T-cell (primary cell): ENCODE results near the gene TXK. TPM values are rescaled to one million over a fixed set of nuclear protein-coding genes. Genes with fewer than 3 reads are reported as not detected.

Experiments
- ATAC-seq, 4 experiments: fragments of 200-7000 bp in 3 of 4; fragments of 150-1000 bp in 1 of 4; cut with Tn5 transposase; replicated peaks in 1 of 4; 1 replicate in 3 of 4; 2 replicates in 1 of 4; pipeline ENCODE4 v1.10.0; 2021; ENCODE audit warnings: moderate library complexity in 3 of 4, mild to moderate bottlenecking in 2 of 4, moderate number of reproducible peaks in 1 of 4
- CTCF ChIA-PET, 2 donors: fragments of 300-600 bp; sonication (Branson Sonifier 250); formaldehyde crosslinking; loops; one replicate each; lab custom pipeline; 2022; ENCODE audit warnings: antibody characterized with exemption in 2 of 2; lab: Charles Lee
- POLR2A ChIA-PET, 2 donors: fragments of 300-600 bp; sonication (Branson Sonifier 250); formaldehyde crosslinking; loops; one replicate each; lab custom pipeline; 2022; ENCODE audit warnings: antibody characterized with exemption in 2 of 2; lab: Charles Lee
- DNase-seq, 35 experiments: peaks; one replicate each; pipeline versions ENCODE4 v3.0.0 to v3.0.0-alpha.2; 2013 to 2023
- H3K27ac ChIP-seq: one replicate; pipeline ENCODE4 v1.5.1; 2013; ENCODE audit warnings: low read length
- H3K27me3 ChIP-seq, 2 experiments: replicated peaks in 1 of 2; 1 replicate in 1 of 2; 2 replicates in 1 of 2; pipeline versions ENCODE4 v1.6.1 to v1.7.0; 2013; ENCODE audit warnings: low read length in 1 of 2, mixed read lengths in 1 of 2; ENCODE audit not compliant: control insufficient read depth in 2 of 2, insufficient read depth in 2 of 2; ENCODE audit errors: extremely low read depth in 1 of 2
- H3K36me3 ChIP-seq, 2 donors: 1 replicate in 1 of 2; 2 replicates in 1 of 2; pipeline versions ENCODE4 v1.6.1 to v1.7.0; 2013; ENCODE audit warnings: low read length in 1 of 2; ENCODE audit not compliant: control insufficient read depth in 2 of 2, insufficient read depth in 1 of 2; ENCODE audit errors: extremely low read depth in 1 of 2
- H3K4me1 ChIP-seq, 2 experiments: 1 replicate in 1 of 2; 2 replicates in 1 of 2; pipeline versions ENCODE4 v1.6.1 to v1.7.0; 2013; ENCODE audit warnings: low read length in 2 of 2, mixed read lengths in 1 of 2; ENCODE audit not compliant: insufficient read depth in 2 of 2, control insufficient read depth in 1 of 2; ENCODE audit errors: extremely low read depth in 1 of 2
- H3K4me3 ChIP-seq, 2 donors: 1 replicate in 1 of 2; 2 replicates in 1 of 2; pipeline versions ENCODE4 v1.5.1 to v1.7.0; 2013; ENCODE audit warnings: mild to moderate bottlenecking in 2 of 2, low read length in 1 of 2, moderate library complexity in 1 of 2; ENCODE audit not compliant: control insufficient read depth in 1 of 2; ENCODE audit errors: extremely low read depth in 1 of 2
- H3K9me3 ChIP-seq: 2 replicates; pipeline ENCODE4 v1.7.0; 2013
- H3K27ac Mint-ChIP-seq, 2 donors: one replicate each; pipeline ENCODE4 v1.8.0; 2020 to 2021; ENCODE audit warnings: mild to moderate bottlenecking in 2 of 2, mixed read lengths in 2 of 2
- H3K27me3 Mint-ChIP-seq, 2 donors: one replicate each; pipeline ENCODE4 v1.8.0; 2021 to 2022; ENCODE audit warnings: mixed read lengths in 2 of 2
- H3K36me3 Mint-ChIP-seq: one replicate; pipeline ENCODE4 v1.8.0; 2021; ENCODE audit warnings: mixed read lengths
- H3K4me1 Mint-ChIP-seq, 3 donors: one replicate each; pipeline ENCODE4 v1.8.0; 2020 to 2022; ENCODE audit warnings: mixed read lengths in 3 of 3, mild to moderate bottlenecking in 1 of 3
- H3K4me3 Mint-ChIP-seq, 3 donors: one replicate each; pipeline ENCODE4 v1.8.0; 2020 to 2022; ENCODE audit warnings: mild to moderate bottlenecking in 3 of 3, mixed read lengths in 3 of 3, moderate library complexity in 3 of 3
- H3K9me3 Mint-ChIP-seq, 3 donors: one replicate each; pipeline ENCODE4 v1.8.0; 2020 to 2022; ENCODE audit warnings: mixed read lengths in 3 of 3
- WGBS: methylation state at CpG from one replicate; pipeline ENCODE4 v1.1.5; 2013; ENCODE audit warnings: missing lambda C conversion rate; ENCODE audit not compliant: insufficient coverage; 5-methylcytosine and 5-hydroxymethylcytosine counted together
- total RNA-seq, 35 experiments: library from RNA in 6 of 35; stranded (reverse) in 6 of 35; fragments of 120-200 nt in 1 of 35; gene quantifications; one replicate each; pipeline versions ENCODE4 v1.2.1 to v1.2.4 and lab custom pipeline; 2013 to 2026

The TXK gene
- total RNA-seq, 5 donors from 2014 or later (not counting 1 experiment from before 2014, with no cell fraction given): 55.3 to 161 (median 77.9) TPM

DNA sequence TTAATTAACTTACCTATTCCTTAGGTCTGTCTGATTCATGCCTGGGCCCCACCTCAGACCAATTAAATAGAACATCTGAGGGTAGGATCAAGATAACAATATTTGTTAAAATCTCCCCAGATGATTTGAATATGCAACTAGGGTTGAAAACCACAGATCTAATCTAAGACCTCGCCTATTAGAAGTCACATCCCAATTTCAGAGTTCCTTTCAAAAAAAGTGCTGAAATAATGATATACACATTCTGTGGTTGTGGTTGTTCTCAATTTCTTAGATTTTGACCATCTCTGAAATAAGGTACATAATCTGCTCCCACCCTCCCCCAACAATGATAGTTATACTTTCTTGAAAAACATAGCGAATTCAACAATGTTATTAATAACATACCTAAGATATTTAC is 89.8 kb downstream of the TXK start:
- Mint-ChIP-seq H3K4me3 (no peak overlapping the region), H3K9me3 (no peaks in the 10 kb centered on the region), H3K27me3 (peaks cover 3 to 13% of the 10 kb centered on the region in 2 donors), H3K4me1 (peaks cover 50 to 66% (median 51%) of the 10 kb centered on the region in 3 donors), H3K36me3 (no peaks in the 10 kb centered on the region), H3K27ac (no peak overlapping the region)
- no peak overlapping the region for H3K4me3 ChIP-seq
- DNase-seq (no peak), ATAC-seq (no peak)
- H3K4me1 ChIP-seq: peaks cover 23 to 31% of the 10 kb centered on the region in 2 experiments
- peaks cover 0 to 10% of the 10 kb centered on the region in 2 experiments for H3K27me3 ChIP-seq
- no peaks in the 10 kb centered on the region for H3K36me3 ChIP-seq
- no peaks in the 10 kb centered on the region for H3K9me3 ChIP-seq
- CTCF ChIA-PET: interaction anchor here (0.6 to 6.5 kb wide), 6 partner anchors 8 to 885 kb away, joined by 3 to 46 read pairs (median 3); no protein-coding TSS in a partner anchor
- WGBS: no CpG with 5 or more reads among the region's 2 CpGs
- POLR2A ChIA-PET: interaction anchor here in 1 of 2 donors (0.7 kb wide), 1 partner anchor 47 kb away, joined by 3 read pairs; no protein-coding TSS in a partner anchor
- H3K27ac ChIP-seq: no peak overlapping the region

DNA sequence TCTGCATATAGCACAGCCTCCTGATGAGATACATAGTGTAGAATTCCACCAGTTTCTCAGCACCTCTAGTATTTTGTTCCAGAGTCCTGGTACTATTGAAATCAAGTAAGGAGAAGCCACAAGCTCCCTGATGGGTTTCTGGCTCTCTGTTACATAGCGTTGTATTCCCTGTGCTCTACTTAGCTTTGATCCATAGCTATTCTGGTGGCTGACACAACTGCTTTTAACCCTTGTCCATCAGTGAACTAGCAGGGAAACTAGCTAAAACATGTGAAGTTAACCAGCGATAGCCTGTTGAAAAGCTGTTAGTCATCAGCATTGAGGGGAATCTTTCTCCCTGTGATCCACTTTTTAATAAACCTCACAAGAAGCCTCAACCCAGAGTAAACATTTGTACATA is 90.5 kb downstream of the TXK start:
- Mint-ChIP-seq H3K9me3 (no peaks in the 10 kb centered on the region), H3K36me3 (no peaks in the 10 kb centered on the region), H3K27ac (no peak overlapping the region), H3K27me3 (peaks cover 3 to 13% of the 10 kb centered on the region in 2 donors), H3K4me1 (peaks cover 44 to 64% (median 50%) of the 10 kb centered on the region in 3 donors), H3K4me3 (no peak overlapping the region)
- Histone ChIP-seq H3K27me3 (peaks cover 0 to 10% of the 10 kb centered on the region in 2 experiments), H3K4me1 (peaks cover 23 to 31% of the 10 kb centered on the region in 2 experiments), H3K27ac (no peak overlapping the region), H3K9me3 (no peaks in the 10 kb centered on the region), H3K4me3 (no peak overlapping the region), H3K36me3 (no peaks in the 10 kb centered on the region)
- ChIA-PET CTCF (interaction anchor here (0.5 to 6.5 kb wide), 5 partner anchors 9 to 1041 kb away, joined by 3 to 46 read pairs (median 3); no protein-coding TSS in a partner anchor), POLR2A (no interaction called here)
- ATAC-seq (no peak), DNase-seq (no peak)
- 100% methylated on average over 1 of the region's 2 CpGs for WGBS

DNA sequence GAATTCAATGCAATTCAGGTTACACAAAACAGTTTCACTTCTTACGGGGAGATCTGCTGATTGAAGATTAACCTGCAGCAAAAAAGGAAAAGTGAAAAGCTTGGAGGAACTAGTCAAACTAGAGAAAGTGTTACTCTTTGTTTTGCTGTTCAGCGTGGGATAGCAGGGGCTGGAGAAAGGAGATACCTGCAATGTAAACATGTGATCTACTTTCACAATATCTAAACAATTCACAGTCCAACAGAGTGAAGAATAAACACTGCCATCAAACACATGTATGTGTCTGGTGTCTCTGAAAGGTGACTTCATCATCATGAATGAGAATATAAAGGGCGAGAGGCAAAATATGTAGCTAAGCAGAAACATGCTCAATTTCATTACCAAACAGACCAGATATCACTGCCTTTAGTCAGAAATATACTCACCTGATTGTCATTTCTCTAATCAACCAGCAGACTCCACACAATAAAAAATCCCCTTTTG is 91.0 kb downstream of the TXK start:
- Histone ChIP-seq H3K4me1 (peaks cover 22 to 29% of the 10 kb centered on the region in 2 experiments), H3K9me3 (no peaks in the 10 kb centered on the region), H3K36me3 (no peaks in the 10 kb centered on the region), H3K4me3 (no peak overlapping the region), H3K27ac (no peak overlapping the region), H3K27me3 (peaks cover 0 to 9% of the 10 kb centered on the region in 2 experiments)
- Mint-ChIP-seq H3K27me3 (peaks cover 3 to 13% of the 10 kb centered on the region in 2 donors), H3K9me3 (no peaks in the 10 kb centered on the region), H3K4me3 (no peak overlapping the region), H3K36me3 (no peaks in the 10 kb centered on the region), H3K4me1 (peaks cover 42 to 60% (median 47%) of the 10 kb centered on the region in 3 donors), H3K27ac (no peak overlapping the region)
- POLR2A ChIA-PET: no interaction called here
- DNase-seq: no peak
- CTCF ChIA-PET: interaction anchor here (0.5 to 6.5 kb wide), 5 partner anchors 9 to 1042 kb away, joined by 3 to 46 read pairs (median 3); no protein-coding TSS in a partner anchor
- ATAC-seq: no peak
- WGBS: no CpG with 5 or more reads among the region's 3 CpGs

DNA sequence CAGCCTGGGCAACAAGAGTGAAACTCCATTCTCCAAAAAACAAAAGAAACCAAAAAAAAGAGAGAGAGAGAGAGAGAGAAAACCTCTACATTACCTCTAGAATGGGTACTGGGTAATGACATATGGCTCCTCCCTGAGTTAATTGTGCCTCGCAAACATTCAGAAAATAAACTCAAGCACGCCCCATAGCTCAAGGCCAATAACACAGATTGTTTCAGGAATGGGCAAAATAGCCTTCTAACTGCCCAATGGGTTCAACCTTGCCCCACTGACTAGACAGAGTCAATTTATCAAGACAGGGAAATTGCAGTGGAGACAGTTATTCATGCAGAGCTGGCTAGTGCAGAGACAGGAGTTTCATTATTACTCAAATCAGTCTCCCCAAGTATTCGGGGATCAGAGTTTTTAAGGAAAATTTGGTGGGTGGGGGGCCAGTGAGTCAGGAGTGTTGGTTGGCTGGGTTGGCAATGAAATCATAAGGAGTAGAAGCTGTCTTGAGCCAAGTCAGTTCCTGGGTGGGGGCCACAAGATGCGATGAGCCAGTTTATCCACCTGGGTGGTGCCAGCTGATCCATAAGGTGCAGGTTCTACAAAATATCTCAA is 92.4 kb downstream of the TXK start:
- no peaks in the 10 kb centered on the region for H3K36me3 ChIP-seq
- Mint-ChIP-seq H3K4me3 (no peak overlapping the region), H3K27me3 (peaks cover 3 to 10% of the 10 kb centered on the region in 2 donors), H3K9me3 (no peaks in the 10 kb centered on the region), H3K27ac (no peak overlapping the region), H3K36me3 (no peaks in the 10 kb centered on the region), H3K4me1 (peaks cover 35 to 49% (median 35%) of the 10 kb centered on the region in 3 donors)
- no peak overlapping the region for H3K4me3 ChIP-seq
- CTCF ChIA-PET: interaction anchor here (0.9 to 6.5 kb wide), 3 partner anchors 9 kb away, joined by 3 to 46 read pairs (median 4); no protein-coding TSS in a partner anchor
- peaks cover 0 to 3% of the 10 kb centered on the region in 2 experiments for H3K27me3 ChIP-seq
- no CpG with 5 or more reads among the region's 4 CpGs for WGBS
- POLR2A ChIA-PET: no interaction called here
- no peak overlapping the region for H3K27ac ChIP-seq
- DNase-seq (no peak), ATAC-seq (no peak)
- H3K9me3 ChIP-seq: no peaks in the 10 kb centered on the region
- peaks cover 9 to 15% of the 10 kb centered on the region in 2 experiments for H3K4me1 ChIP-seq

DNA sequence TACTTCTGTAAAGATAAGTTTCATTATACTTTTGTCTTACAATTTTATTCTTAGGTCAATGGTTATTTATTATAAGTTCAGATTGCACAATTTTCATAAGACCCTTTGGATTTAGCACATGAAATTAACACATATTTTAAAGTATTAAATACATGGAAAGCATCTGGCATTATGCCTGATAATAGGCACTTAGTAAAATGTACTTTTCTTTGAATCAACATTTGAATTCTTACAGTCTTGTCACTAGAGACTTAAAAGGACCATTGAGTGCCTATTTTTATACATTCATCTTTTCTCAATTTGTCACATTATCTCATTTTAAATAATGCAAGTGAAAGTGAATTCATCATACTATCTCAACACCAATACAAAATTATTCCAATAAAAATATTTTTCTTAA is 94.5 kb downstream of the TXK start:
- Mint-ChIP-seq H3K4me3 (no peak overlapping the region), H3K9me3 (no peaks in the 10 kb centered on the region), H3K27me3 (peaks cover 0 to 8% of the 10 kb centered on the region in 2 donors), H3K4me1 (peaks cover 24 to 43% (median 26%) of the 10 kb centered on the region in 3 donors), H3K27ac (no peak overlapping the region), H3K36me3 (no peaks in the 10 kb centered on the region)
- POLR2A ChIA-PET: no interaction called here
- Histone ChIP-seq H3K27ac (no peak overlapping the region), H3K4me3 (no peak overlapping the region), H3K27me3 (no peaks in the 10 kb centered on the region), H3K4me1 (peaks cover 2 to 3% of the 10 kb centered on the region in 2 experiments), H3K36me3 (no peaks in the 10 kb centered on the region), H3K9me3 (no peaks in the 10 kb centered on the region)
- ATAC-seq (no peak), DNase-seq (no peak)
- CTCF ChIA-PET: no interaction called here

DNA sequence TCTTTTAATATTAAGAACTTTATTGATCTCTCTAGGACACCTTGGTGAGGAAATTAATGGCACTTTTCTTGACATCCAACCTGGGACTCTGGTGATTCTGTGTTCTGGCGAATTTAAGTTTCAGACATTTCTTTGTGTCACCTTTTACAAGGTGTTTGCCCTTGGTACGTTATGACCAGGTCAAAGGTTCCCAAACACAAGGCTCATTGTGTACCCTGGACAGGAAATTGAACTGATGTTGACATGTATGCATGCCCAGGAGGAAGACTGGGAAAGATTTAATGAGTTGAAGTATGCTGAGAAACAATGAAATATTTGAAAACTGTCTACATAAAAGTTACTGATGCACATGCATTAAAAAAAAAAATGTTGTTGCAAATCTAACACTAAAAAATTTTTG is 95.4 kb downstream of the TXK start:
- H3K36me3 Mint-ChIP-seq: no peaks in the 10 kb centered on the region
- H3K4me3 Mint-ChIP-seq: no peak overlapping the region
- Histone ChIP-seq H3K9me3 (no peaks in the 10 kb centered on the region), H3K36me3 (no peaks in the 10 kb centered on the region), H3K4me3 (no peak overlapping the region), H3K27me3 (no peaks in the 10 kb centered on the region), H3K27ac (no peak overlapping the region), H3K4me1 (peaks cover 0 to 4% of the 10 kb centered on the region in 2 experiments)
- H3K4me1 Mint-ChIP-seq: peaks cover 19 to 37% (median 23%) of the 10 kb centered on the region in 3 donors
- no peak for ATAC-seq
- H3K9me3 Mint-ChIP-seq: no peaks in the 10 kb centered on the region
- no peak overlapping the region for H3K27ac Mint-ChIP-seq
- WGBS: 100% methylated on average over 1 of the region's 2 CpGs
- no peak for DNase-seq
- H3K27me3 Mint-ChIP-seq: peaks cover 0 to 8% of the 10 kb centered on the region in 2 donors
- ChIA-PET POLR2A (no interaction called here), CTCF (no interaction called here)
